EL (cell line): ENCODE data around the gene PTPN4.

ENCODE experiments used
- DNase-seq: peaks from one replicate; pipeline ENCODE4 v3.0.0-alpha.2; 2016

Gene PTPN4

GRCh38 chr2:119860924-119861323, 101.2 kb downstream of the PTPN4 start:
- DNase-seq, result no peak

DNA sequence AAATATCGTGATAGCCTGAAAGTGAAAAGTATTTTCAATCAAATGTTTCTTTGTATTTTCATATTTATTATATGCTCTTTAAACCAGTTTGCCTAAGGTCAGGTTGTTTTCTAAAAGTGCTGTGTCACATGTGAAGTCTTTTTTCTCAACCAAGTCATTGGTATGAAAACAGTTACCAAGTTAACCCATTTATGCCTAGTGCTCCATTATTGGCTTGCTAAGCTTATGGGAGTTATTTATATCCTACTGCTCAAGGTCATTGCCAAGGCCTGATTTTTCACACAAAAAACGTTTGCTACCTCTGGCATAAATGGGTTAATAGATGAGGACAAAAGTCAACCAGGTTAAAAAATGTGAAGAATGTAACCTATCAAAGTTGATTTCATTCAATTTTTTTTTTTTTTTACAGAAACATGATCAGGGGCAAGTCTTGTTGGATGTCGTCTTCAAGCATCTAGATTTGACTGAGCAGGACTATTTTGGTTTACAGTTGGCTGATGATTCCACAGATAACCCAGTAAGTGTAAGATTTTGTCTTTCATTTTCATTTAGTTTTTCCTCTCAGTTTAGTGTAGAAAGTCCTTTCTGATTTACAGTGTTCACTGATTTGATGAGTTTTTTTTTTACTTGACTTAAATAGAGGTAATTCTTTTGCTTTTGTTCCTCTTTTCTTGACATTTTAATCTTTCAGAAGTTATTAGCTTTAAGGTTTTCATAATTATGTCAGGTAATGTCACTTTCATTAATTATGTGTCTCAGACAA, 102.6 kb downstream of the PTPN4 start:
- no peak for DNase-seq

DNA sequence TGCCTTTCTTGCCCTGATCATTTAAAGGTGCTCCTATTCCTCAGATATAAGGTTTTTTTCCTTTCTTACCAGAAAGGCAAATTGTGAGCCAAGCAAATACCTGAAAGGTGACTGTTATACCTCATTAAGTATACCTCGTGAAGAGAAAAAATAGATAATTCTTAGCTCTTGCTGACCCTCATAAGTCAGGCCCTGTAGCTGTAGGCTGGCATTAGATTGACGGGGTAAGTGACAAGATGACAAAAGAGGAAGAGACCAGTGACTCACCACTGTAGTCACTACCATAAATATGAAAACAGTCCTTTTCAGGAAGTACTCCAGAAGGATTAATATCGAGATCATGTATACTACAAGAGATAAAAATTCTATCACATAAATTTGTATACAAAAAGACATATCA, 104.6 kb downstream of the PTPN4 start:
- peak; percentile 2 for DNase-seq

DNA sequence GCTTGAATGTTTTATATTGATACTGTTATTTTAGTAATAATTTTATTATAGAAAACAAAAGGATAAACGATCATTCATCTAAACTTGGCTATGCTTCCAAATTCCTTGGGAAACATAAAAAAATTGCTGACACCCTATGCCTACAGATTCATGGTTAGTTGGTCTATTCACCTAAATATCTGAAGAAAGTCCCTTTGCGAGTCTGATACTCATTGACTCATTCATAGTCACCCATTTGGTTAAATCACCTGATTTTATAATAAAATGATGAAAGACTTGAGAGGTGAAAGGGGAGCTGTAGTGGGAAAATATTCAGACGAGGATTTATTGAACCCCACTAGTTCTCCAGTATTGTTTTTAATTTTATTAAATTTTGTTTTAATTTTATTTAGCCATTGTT, 112.0 kb downstream of the PTPN4 start:
- DNase-seq, result no peak

- peak; percentile 3 for DNase-seq
These were observed 113.9 kb downstream of the PTPN4 start for GRCh38 chr2:119873350-119874315.

DNA sequence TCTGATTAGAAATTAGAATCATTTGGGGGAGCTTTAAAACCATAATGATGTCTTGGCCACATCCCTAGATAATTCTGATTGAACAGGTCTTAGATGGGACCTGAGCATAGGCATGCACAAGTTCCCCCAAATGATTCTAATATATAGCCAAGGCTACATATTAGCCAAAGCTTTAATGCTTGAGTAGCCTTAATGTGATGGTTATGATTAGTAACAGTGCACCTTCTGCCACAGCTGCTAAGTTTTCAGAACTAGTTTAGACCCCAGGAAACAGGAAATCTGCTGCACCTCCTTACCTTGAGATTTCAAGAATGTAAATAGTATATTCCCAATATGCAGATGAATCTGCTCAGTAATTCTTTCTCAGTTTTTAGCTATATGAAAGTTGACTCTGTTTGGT, 119.8 kb downstream of the PTPN4 start:
- no peak for DNase-seq

DNA sequence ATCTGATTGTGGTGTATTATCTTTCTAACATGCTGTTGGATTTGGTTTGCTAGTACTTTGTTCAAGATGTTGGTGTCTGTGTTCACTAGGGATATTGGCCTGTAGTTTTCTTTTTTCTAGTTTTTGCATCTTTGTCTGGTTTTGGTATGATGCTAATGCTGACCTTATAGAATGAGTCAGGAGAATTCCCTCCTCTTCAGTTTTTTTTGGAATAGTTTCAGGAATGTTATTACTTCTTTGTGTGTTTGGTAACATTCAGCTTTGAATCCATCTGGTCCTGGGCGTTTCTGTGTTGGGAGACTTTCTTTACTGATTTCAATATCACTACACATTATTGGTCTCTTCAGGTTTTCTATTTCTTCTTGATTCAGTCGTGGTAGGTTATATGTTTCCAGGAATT, 129.0 kb downstream of the PTPN4 start:
- peak; percentile 82 for DNase-seq

GRCh38 chr2:119897736-119898395, 138.1 kb downstream of the PTPN4 start:
- DNase-seq, result no peak

DNA sequence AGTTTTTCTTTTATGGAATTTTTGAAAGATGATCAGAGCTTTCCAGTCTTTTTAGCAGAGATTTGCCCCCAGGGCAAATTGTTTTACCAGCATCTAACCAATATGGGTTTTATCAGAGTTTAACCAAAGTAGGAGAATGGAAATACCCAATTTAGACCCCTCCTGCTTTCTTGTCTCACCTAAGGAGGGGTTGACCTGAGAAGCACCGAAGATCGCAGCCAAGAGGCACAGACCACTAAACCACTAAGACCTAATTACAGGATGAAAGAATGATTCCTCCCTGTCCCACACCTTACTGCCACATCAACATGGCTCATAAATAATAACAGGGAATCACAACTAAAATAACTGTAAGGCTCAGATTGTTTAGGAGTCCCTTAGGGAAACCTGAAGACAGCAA, 141.3 kb downstream of the PTPN4 start:
- no peak for DNase-seq

DNA sequence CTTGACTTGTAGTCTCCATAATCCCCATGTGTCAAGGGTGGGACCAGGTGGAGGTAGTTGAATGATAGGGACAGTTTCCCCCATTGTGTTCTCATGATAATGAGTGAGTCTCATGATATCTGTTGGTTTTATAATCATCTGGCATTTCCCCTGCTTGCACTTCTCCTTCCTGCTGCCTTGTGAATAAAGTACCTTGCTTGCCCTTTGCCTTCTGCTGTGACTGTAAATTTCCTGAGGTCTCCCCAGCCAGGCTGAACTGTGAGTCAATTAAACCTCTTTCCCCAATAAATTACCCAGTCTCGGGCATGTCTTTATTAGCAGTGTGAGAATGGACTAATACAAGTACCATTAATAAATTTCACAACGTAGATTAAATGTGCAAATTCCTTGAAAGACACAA, 150.8 kb downstream of the PTPN4 start:
- DNase-seq, result no peak

- DNase-seq, result no peak
These were observed 154.5 kb downstream of the PTPN4 start for GRCh38 chr2:119914266-119914665.

- DNase-seq, result no peak
These were observed 162.1 kb downstream of the PTPN4 start for GRCh38 chr2:119921825-119922224.

- no peak for DNase-seq
These were observed 163.0 kb downstream of the PTPN4 start for GRCh38 chr2:119922699-119923098.

- DNase-seq, result no peak
These were observed 169.8 kb downstream of the PTPN4 start for GRCh38 chr2:119929537-119929936.

GRCh38 chr2:119932809-119933208, 173.1 kb downstream of the PTPN4 start:
- no peak for DNase-seq

DNA sequence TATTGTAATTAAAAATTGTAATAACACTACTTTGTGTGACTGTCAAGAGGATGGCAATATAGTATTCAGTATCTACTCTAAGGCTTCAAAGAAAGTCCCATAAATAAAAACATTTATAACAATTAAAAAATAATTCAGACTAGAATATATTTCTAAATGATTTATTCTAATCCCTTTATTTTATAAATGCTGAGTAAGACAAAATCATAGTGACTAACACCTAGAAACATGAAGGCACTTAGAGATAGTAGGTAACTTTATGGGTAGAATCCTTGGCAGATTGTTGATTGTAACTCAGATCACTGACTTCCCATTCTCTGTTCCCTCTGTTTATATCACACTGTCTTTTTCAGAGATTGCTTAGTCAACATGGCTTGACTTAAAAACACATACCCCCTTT, 174.6 kb downstream of the PTPN4 start:
- DNase-seq, result no peak

GRCh38 chr2:119937680-119938079, 178.0 kb downstream of the PTPN4 start:
- DNase-seq, result no peak

GRCh38 chr2:119939915-119940314, 180.2 kb downstream of the PTPN4 start:
- DNase-seq, result no peak

- DNase-seq, result no peak
These were observed 181.1 kb downstream of the PTPN4 start for GRCh38 chr2:119940856-119941255.

DNA sequence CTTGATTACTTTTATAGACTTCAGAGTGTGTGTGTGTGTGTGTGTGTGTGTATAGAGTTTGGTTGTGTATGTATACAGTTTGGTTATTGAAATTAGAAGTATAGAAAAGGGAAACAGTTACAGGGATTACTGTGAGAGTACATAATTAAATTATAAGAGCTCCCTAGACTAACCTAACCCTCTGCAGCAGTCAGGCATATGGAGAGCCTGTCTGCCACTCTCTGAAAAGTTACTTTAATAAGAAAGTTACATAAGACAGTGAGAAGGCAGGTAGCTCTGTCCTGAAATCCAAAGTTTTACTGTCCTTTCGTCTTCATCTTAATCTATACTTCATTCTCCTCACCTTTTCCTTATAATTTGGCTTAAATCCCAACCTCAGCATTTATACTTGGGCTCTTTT, 181.7 kb downstream of the PTPN4 start:
- DNase-seq, result no peak

GRCh38 chr2:119941981-119942513, 182.3 kb downstream of the PTPN4 start:
- no peak for DNase-seq

GRCh38 chr2:119943058-119943457, 183.3 kb downstream of the PTPN4 start:
- DNase-seq, result no peak

GRCh38 chr2:119947535-119947934, 187.8 kb downstream of the PTPN4 start:
- no peak for DNase-seq
